NCI-H2196 (cell line): ENCODE results near the gene SPIRE2.
"Not testable (repeated sequence)": the region's sequence is repeated elsewhere in the genome, so short reads cannot be mapped to it uniquely, and the experiment has no call there.

Experiments
- DNase-seq: peaks from one replicate; lab custom pipeline; 2025; ENCODE audit not compliant: unreplicated experiment; lab: John Stamatoyannopoulos, UW

Gene SPIRE2

DNA sequence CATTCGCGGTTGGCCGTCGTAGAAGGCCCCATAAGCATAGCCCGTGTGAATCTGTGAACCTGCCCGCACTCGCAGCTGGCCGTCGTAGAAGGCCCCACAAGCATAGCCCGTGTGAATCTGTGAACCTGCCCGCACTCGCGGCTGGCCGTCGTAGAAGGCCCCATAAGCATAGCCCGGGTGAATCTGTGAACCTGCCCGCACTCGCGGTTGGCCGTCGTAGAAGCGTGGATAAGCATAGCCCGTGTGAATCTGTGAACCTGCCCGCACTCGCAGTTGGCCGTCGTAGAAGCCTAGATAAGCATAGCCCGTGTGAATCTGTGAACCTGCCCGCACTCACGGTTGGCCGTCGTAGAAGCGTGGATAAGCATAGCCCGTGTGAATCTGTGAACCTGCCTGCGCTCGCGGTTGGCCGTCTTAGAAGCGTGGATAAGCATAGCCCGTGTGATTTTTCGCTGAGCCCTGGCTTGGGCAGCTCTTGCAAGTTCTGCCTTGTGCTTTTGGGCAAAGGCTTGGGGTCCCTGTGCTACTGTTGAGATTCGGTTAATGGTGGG is 6.6 kb downstream of the SPIRE2 start:
- not testable (repeated sequence) for DNase-seq

DNA sequence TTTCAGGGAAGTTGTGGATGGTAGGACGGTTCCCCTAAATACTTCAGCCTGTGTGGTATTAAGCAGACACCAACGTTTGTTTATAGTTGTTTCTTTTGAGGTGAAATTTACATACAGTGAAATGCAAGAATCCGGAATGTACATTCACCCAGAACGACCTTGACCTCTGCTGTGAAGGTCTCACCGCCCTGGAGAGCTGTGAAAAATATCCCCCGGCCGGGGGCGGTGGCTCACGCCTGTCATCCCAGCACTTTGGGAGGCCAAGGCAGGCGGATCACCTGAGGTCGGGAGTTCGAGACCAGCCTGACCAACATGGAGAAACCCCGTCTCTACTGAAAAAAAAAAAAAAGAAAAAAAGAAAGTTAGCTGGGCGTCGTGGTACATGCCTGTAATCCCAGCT is 8.2 kb downstream of the SPIRE2 start:
- DNase-seq = not testable (repeated sequence)

GRCh38 chr16:89837014-89837546 is 8.8 kb downstream of the SPIRE2 start:
- DNase-seq = no peak

- DNase-seq = no peak
These were observed 13.0 kb downstream of the SPIRE2 start for GRCh38 chr16:89841275-89841674.

- no peak for DNase-seq
These were observed 14.5 kb downstream of the SPIRE2 start for GRCh38 chr16:89842471-89843408.

- no peak for DNase-seq
These were observed 15.4 kb downstream of the SPIRE2 start for GRCh38 chr16:89843409-89844350.

DNA sequence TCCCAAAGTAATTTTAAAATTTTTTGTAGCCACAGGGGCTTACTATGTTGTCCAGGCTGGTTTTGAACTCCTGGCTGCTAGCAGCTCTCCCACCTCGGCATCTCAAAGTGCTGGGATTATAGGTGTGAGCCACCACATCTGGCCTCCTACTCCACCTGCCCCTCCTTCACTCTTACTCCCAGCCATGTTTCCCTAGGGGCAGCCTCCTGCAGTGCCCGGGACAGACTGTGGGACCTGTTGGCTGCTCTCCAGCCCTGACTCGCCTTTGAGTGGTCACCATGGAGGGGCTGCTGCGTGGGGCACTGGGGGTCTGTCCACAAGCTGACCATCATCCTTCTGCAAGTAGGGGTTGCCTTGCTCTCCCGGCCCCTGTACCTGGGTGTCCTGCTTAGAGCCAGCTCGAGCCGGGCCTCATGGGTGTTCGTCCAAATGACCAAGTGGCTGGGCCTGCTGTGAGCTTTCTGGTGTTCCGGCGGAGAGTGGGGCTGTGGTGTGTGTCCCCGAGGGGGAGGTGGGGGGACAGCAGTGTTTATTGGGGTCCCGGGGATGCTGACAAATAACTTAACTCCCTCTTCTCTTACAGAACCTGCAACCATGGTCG is 16.6 kb downstream of the SPIRE2 start:
- DNase-seq = no peak

DNA sequence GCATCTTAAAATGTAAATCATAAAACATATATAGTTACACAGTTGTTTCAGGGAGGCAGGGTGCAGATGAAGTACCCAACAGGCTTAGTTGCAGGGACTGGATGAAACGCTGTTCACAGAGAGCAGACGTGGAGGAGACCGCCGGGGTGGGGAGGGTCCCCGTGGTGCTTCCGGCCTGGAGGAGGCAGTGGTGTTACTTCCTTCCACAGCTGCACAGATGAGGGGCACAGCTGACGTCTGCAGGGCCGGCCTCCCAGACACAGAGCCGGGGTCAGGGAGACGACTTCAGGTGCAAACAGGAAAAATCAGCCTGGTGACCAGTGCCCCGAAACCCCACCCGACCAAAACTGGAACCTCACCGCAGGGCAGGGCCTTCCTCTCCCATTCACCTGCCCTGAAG is 17.1 kb downstream of the SPIRE2 start:
- no peak for DNase-seq

- peak; percentile 36 for DNase-seq
These were observed 19.0 kb downstream of the SPIRE2 start for GRCh38 chr16:89847051-89847939.

GRCh38 chr16:89847940-89848297 is 19.6 kb downstream of the SPIRE2 start:
- no peak for DNase-seq

DNA sequence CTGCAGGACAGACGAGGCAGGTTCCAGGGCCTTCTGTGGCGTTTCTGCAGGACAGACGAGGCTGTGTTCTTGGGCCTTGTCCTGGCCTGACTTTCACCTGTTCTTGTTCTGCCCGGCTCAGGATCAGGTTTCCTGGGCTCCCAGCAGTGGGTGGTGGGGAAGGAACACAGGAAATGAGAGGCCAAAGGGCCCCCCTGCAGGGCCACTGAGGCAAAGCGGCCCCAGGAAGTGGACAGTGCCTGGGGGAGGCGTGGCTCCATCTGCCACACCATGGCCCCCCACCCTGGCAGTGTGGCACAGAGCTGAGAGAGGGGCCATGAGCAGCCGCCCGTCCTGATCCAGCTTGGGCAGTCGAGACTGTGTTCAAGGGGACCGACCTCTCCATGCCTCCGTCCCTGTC is 20.7 kb downstream of the SPIRE2 start:
- no peak for DNase-seq

- DNase-seq = no peak
These were observed 25.2 kb downstream of the SPIRE2 start for GRCh38 chr16:89853306-89853993.

- DNase-seq = no peak
These were observed 27.1 kb downstream of the SPIRE2 start for GRCh38 chr16:89855301-89855945.

DNA sequence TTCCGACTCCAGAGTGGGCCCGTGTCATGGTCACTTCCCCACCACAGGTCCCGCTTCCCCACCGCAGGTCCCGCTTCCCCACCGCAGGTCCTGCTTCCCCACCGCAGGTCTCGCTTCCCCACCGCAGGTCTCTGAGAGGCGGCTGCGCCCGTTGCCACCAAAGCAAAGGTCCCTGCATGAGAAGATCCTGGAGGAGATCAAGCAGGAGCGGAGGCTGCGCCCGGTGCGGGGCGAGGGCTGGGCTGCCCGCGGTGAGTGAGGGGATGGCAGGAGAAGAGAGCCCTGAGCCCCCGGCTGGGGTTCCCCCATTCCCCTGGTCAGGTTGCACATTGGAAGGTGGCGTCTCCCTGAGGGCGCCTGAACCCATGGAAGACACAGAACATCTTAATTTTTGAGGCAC is 27.7 kb downstream of the SPIRE2 start:
- no peak for DNase-seq

DNA sequence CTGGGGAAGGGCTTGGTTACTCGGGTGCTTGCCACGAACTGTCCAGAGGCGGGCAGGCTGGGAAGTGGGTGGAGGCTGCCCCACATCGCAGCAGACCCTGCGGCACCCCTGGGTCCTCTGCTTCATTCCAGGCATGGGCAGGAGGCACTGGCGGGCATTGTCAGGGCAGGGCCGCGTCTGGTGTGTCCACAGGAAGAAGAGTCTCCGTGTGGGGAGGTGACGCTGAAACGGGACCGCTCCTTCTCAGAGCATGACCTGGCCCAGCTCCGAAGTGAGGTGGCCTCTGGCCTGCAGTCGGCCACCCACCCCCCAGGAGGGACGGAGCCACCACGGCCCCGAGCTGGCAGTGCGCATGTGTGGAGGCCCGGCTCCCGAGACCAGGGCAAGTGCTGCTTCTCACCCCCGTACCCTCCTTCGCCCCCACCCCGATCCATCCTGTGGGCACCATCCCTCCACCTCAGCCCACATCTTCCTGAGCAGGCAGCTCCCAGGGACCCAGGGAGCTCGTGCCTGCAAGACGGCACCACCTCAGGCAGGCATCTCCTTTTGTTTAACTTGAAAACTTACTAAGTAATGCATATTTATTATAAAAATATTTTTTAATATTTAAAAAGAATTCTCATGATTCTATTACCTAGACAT is 30.8 kb downstream of the SPIRE2 start:
- no peak for DNase-seq

GRCh38 chr16:89859615-89860007 is 31.3 kb downstream of the SPIRE2 start:
- DNase-seq = no peak

DNA sequence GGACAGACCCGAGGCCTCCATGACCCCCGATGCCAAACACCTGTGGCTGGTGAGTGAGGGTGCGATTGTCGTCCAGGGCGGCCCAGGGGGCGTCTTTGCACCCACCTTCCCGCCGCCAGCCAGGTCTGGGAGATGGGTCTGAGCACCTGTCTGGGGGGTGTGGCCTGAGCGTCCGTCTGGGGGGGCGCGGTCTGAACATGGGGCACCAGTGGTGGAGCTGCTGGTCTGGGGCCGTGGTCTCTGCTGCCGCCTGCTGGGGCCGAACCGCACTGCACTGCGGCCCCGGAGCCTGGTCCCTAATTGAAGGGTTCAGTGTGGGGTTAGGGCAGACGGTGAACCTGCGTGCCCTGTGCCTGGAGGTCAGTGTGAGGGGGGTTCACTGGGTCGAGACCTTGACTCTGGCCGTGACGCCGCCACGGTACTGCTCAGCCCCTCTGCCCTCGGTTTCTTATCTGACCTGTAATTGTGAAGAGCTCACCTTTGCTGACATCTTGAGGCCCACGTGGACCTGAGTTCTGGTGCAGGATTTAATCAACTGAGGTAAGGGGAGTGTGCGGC is 32.6 kb downstream of the SPIRE2 start:
- peak; percentile 52 for DNase-seq

GRCh38 chr16:89861648-89862047 is 33.4 kb downstream of the SPIRE2 start:
- no peak for DNase-seq
